Measurements from ENCODE around the gene GLOD4. TPM values are rescaled to one million over a fixed set of nuclear protein-coding genes. Genes with fewer than 3 reads are reported as not detected.
"Not testable (repeated sequence)": the region's sequence is repeated elsewhere in the genome, so short reads cannot be mapped to it uniquely, and the experiment has no call there.

GLOD4 gene
- total RNA-seq, 1 donor from 2014 or later = 59.4 TPM

DNA sequence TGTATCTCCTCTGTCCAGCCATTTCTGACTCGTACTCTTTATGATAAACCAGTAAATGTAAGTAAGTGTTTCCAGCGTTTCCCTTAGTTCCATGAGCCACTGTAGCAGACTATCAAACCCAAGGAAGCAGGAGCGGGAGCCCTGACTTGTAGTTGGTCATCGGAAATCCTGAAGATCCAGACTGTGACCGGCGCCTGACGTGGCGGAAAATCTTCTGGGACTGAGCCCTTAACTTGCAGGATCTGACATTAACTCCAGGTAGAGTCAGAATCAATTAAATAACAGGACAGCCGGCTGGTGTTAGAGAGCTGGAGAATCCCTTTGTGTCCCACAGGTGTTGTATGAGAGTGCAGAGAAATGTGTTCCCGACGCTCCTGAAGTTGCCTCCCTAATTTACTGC lies 4.0 kb downstream of the GLOD4 start:
- DNase-seq (ENCODE audit: low spot score) = no peak

DNA sequence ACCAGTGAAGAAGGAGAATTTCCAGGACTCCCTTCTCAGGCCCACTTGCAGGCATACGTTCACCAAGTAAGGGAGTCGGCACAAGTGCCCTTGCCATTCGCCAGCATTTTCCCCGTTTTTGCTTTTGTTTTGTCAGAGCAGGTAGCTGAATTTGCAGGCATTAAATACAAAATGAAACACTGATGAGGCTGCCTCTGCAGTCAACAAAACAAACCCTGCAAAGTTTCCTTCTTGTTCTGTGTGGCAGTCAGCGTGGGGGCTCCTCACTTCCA lies 7.8 kb downstream of the GLOD4 start:
- no peak for DNase-seq (ENCODE audit: low spot score)

DNA sequence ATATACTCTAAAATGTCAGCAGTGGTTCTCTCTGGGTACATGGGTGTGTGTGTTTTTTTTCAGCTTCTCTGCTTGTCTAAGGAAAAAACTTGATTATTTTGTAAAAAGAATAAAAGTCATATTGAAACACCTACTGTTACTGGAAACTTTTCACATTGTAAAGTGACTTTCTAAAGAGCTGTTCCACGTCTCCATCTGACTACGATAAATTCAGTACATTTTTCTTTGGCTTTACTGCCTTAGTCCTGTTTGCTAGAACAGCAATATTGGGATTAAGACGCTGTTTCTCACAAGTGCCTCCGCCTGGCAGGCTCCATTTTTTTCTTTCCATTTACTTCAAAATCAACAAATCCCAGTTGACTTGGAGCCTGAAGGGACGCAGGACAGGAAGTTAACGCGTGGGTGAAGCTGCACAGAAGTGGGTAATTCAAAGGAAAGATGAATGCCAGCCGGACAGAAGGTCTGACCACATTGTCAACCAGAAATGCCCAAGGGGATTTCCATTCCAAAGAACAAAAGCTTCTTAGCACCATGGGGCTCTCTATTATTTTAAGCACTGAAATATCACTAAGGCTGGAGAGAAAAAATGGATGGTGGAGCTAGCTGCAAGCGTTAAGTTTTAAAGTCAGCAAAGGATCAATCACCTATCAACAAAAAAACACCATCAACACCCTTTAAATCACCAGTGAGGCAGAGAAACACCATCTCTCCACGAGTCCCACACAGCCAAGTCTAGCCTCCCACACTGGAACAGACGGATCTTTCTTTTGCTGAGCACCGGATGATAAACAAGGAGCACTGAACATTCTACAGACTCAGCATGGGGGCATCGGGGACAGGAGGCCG lies 8.4 kb downstream of the GLOD4 start:
- no peak for DNase-seq (ENCODE audit: low spot score)

DNA sequence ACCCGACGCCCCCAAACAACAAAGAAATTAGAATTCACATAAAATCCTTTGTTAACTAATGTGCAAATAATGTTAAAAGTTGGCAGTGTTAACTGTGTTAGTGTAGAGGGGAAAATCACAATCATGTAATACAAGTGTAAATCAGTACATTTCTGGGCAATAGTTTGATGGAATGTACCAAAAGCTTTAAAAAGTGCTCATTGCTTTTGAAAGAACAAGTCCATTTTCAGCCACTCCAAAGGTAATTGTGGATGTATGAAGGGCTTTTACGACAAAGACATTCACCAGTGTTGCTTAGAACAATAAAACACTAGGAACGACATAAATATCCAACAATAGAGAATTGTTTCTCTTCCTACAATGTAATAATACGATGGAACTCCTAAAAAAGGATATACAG lies 9.1 kb downstream of the GLOD4 start:
- DNase-seq (ENCODE audit: low spot score) = no peak

DNA sequence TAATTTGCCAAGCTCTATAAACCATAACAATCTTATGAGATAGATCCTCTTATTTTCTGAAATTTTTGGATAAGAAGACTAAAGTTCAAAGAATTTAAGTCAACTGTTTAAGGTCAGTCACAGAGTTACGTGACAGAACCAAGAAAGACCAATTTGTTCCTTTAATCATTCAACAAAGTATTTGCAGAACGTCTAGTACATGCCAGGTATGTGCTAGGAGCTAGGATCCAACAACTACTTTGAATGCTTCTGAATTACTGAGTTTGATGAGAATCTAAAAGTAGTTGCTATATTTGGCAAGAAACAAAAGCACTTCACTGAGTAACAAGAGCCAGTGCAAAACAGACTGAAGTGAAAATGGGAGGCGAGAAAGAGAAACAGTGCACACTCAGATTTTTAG lies 15.0 kb downstream of the GLOD4 start:
- DNase-seq (ENCODE audit: low spot score) = no peak

DNA sequence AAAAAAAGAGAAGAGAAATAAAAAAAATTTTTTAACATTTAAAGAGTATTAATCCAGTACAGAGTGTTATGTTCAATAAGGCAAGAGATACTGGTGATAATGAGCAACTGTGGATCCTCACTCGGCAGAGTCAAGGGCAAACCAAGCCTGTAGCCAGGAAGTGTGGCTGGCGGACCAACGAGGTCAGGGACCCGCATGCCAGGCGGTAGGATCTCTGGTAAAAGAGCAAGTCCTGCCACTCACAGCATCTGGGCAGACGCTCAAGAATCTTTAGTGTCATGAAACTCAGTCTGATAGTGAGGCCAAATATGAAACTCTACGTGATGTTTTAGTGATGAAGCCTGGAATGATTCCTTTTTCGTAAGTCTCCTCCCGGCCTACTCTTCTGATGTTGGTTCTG lies 21.7 kb downstream of the GLOD4 start:
- no peak for DNase-seq (ENCODE audit: low spot score)

DNA sequence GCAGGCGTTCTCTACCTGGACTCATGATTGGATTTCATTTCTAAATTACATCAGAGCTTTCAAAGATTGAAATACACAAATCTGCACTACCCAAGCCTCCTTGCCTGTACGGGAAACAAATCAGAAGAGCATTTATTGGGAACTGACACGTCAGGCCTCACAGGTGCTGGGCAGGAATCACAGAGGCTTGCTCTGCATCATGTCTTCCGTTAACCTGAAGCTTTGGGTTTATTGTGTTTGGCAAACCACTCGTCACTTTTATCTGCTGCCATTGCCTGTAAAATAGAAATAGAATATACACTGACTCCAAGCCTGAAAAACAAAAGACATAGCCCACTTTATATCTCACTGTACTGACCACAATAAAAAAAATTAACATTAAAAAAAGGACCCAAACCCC lies 22.1 kb downstream of the GLOD4 start:
- no peak for DNase-seq (ENCODE audit: low spot score)

DNA sequence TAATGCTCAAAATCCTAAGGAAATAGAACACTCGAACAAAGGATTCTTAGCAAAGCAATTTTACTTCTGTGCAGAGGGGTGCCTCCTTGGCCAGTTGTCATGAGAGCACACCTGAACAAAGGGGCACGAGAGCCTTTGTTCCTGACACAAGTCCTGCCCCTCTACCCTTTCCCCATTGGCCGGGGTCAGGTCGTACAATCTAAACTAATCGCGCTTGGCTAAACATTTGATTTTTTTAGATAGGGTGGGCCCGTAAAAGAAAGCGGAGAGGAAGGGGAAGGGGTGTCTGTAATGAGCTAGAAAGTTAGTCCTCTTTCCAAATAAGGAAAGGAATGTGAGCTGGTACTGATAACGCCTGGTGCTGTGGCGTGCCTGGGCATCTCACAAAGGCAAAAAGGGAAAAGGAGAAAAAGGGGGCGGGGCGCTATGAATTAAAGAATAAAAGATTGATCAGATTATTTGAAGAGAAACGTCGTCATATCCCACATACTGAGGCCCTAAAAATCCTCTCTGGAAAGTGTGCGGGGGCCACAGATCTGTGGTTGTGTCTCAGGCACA lies 26.0 kb downstream of the GLOD4 start:
- not testable (repeated sequence) for DNase-seq (ENCODE audit: low spot score)

DNA sequence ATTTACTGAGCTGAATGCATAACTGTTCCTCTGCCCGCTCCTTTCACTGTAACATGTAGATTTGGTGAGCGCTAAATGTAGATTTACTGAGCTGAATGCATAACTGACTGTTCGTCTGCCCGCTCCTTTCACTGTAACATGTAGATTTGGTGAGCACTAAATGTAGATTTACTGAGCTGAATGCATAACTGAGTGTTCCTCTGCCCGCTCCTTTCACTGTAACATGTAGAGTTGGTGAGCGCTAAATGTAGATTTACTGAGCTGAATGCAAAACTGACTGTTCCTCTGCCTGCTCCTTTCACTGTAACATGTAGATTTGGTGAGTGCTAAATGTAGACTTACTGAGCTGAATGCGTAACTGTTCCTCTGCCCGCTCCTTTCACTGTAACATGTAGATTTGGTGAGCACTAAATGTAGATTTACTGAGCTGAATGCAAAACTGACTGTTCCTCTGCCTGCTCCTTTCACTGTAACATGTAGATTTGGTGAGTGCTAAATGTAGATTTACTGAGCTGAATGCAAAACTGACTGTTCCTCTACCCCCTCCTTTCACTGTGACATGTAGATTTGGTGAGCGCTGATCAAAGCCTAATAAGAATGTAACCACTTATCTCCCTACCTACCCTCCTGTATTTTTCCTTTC lies 26.6 kb downstream of the GLOD4 start:
- not testable (repeated sequence) for DNase-seq (ENCODE audit: low spot score)

DNA sequence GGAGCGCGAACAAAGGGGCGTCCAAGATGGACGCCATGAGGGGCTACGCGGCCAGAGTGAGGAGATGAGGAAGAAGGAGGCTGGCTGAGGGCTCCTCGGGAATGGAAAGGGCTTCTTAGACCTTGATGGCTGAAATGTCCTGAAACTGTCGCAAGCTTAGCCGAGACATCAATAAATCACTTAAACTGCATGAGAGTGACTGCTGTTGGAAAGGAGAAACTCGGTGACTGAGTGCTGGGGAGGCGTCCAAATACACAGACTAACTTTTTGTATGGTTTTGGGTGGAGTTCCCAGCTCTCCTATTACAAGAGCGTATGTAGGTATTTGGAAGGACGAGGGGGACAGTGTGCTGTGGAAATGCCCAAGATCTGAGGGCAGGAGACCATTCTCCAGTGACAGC lies 28.7 kb downstream of the GLOD4 start:
- no peak for DNase-seq (ENCODE audit: low spot score)

DNA sequence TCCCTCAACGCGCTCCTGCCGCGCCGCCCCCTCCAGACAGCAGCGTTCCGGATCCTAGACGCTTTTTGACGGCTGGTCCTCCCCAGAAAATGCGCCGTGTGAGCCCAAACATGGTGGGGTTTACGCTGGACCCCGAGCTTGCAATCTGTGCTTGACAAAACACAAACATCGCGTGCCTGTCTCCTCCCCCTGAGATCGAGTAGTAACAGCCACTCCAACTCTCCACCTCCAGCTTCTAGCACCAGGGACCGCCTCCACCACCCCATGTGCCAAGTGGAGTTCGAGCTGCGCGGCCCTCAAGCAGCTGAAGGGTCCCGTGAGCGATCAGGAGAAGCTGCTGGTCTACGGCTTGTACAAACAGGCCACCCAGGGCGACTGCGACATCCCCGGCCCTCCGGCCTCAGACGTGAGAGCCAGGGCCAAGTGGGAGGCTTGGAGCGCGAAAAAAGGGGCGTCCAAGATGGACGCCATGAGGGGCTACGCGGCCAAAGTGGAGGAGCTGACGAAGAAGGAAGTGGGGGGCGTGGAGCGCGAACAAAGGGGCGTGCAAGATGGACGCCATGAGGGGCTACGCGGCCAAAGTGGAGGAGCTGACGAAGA lies 29.4 kb downstream of the GLOD4 start:
- DNase-seq (ENCODE audit: low spot score) = peak; percentile 74

DNA sequence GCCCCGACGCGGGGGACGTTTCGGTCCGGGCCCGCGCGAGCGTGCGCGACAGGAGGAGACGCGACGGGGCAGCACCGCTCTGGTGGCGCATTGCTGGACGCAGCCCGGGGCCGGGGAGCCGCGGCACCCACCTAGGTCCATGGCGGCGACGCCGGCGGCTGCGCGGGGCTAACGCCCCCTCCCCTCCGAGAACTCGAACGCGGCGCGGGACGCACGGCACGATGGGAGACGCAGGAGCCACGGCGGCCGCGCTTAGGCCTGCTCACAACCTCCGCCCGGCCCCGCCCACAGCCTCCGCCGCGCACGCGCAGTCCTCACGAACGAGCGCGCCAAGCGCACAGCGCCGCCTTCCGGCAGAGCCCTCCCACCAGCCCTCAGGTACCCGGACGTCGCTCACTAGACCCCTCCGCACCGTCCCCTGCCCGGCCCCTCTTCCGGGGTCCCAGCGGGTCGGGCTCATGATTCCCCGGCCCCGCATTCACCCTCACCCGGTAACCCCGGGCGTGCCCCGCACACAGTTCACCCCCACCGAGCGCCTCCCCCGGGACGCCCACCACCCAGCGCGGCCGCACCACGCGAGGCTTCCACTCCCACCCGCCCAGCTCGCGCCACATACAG lies 30.0 kb downstream of the GLOD4 start, which contains the start of gene GEMIN4:
Gene GEMIN4, minus strand, starts transcription at position 263 of the 618 bp plus-strand sequence. Its CDS starts 122 bp downstream, at position 141.
- peak; percentile 93 for DNase-seq (ENCODE audit: low spot score)

DNA sequence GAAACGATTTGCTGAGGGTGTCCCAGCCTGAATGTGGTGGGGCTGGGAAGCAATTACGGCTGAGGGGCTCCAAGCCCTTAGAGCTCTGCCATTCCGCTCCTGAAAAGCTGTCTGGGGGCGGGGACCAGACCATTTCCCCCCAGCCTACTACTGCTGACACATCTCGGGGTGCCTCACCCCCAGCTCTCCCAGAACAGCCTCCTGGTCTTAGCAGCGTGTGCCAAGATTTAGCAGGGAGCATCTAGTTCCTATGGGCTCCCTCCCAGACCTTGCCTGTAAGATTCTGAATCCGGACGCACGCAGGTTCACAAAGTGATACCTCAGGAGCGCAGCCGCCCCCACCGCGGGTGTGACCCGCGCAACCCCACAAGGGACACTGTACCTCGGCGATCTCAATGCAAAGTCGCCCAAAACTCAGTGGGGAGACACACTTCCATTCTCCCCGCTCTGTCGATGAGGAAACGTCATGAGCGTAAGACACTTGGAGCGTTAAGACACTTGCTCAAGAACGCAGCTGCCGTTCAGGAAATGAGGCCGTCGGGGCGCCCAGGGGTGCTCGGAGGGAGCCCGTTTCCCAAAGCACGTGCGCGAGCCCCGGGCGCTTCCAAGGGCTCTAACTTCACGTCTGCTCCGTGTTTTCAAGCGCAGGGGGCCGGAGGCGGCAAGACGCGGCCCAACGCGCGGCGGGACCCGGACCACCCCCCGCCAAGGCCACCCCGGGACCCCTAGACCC lies 30.6 kb downstream of the GLOD4 start:
- DNase-seq (ENCODE audit: low spot score) = peak; percentile 18

DNA sequence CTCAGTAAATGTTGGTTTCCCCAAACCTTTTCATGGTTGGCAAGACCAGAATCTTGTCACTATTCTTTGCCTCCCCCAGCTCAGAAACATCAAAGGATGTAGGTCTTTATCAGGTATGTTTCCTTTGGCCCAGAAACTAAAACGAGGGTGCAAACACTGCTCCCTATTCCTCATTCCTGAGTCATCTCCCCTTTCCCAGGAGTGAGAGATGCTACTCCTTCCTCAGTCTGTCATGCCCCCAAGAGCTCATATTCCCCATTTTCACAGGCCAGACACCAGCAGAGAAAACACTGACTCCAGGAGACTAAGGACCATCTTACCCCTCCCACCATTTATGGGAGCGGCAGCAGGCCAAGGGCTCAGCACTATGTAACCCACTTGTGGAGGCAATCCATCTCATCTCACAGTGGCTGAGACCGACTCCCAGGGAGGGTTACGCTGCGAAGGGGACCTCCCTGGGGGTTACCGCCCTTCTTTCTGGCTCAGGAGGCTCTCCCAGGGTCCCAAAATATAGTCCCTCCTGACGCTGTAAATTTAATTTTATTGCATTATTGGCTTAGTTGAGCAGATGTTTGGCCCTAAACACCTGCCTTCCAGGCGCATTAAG lies 31.5 kb downstream of the GLOD4 start:
- no peak for DNase-seq (ENCODE audit: low spot score)

DNA sequence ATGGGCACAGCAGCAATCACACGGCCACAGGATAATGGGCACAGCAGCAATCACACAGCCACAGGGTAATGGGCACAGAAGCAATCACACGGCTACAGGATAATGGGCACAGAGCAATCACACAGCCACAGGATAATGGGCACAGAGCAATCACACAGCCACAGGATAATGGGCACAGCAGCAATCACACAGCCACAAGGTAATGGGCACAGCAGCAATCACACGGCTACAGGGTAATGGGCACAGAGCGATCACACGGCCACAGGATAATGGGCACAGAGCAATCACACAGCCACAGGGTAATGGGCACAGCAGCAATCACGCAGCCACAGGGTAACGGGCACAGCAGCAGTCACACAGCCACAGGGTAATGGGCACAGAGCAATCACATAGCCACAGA lies 32.7 kb downstream of the GLOD4 start:
- not testable (repeated sequence) for DNase-seq (ENCODE audit: low spot score)

DNA sequence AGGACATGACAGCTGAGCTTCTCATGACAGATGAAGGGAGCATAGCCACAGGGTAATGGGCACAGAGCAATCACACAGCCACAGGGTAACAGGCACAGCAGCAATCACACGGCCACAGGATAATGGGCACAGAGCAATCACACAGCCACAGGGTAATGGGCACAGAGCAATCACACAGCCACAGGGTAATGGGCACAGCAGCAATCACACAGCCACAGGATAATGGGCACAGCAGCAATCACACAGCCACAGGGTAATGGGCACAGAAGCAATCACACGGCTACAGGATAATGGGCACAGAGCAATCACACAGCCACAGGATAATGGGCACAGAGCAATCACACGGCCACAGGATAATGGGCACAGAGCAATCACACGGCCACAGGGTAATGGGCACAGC lies 33.5 kb downstream of the GLOD4 start:
- DNase-seq (ENCODE audit: low spot score) = not testable (repeated sequence)

DNA sequence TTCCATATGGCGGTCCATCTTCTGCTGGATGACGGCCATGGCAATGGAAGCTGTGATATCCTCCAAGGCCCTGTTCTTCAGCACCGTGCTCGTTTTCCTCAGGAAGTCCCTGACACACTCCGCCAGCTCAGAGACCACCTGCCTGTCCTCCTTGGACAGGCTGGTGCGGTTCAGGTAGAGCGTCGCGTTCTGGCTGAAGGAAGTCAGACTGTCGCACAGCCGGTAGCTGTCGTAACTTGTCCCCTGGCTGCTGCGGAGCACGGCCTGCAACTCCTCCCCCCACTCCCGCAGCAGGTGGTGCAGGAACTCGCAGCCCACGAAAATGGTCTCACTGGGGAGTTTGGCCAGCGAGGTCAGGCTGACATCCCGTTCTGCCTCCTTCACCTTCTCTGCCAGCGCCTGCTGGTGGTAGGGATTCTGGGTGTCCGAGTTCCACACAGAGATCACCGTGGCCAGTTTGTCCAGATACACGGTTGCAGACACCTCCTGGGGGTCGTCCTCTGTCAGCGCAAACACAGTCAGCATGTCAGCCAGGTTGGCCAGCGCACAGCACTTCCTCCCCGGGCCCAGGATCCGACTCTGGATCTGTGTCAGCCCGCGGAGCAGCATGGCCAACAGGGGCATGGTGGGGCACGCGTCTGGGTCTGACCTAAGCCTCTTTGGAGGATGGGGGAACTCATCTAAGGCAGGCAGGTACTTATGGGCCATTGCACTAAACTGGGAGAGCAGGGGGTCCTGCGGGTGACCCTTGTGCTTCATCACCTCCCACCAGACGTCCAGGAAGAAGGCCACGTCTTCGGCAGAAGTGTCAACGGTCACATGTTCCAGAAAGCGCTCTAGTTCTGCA lies 35.1 kb downstream of the GLOD4 start:
- DNase-seq (ENCODE audit: low spot score) = no peak

DNA sequence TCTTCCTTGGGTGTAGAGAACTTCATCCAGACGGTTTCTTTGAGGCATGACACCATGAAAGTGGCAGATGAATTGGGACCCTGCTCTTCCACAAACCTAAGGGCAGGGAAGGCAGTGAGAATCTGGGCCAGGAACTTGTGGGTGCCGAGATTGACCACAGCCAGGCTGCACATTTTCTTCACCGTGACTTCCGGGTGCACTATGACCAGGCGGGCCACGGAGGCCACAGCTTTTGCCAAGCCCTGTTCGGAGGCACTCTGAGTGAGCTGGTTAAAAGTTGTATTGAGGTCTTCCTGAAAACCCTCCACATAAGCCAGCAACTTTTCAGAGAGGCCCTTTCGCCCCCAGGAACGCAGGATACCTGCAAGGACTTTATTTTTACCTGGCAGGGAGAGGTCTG lies 35.9 kb downstream of the GLOD4 start:
- no peak for DNase-seq (ENCODE audit: low spot score)

DNA sequence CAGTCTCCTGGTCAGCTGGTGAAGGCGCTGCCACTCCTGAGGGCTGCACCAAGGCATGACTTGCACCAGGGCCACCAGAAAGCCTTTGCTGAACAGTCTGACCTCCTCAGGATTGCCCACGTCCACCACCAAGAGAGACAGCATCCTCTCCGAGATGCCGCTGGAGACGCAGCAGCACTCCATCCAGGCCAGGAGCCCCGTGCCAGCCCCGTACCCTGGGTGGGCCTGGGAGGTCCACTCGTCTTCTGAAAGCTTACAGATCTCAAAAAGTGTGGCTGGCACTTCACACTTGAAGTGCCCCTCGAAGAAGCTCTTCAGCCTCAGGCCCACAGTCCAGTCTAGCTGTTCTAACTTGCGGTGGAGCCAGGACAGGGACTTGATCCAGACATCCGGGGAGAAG lies 36.7 kb downstream of the GLOD4 start:
- no peak for DNase-seq (ENCODE audit: low spot score)

DNA sequence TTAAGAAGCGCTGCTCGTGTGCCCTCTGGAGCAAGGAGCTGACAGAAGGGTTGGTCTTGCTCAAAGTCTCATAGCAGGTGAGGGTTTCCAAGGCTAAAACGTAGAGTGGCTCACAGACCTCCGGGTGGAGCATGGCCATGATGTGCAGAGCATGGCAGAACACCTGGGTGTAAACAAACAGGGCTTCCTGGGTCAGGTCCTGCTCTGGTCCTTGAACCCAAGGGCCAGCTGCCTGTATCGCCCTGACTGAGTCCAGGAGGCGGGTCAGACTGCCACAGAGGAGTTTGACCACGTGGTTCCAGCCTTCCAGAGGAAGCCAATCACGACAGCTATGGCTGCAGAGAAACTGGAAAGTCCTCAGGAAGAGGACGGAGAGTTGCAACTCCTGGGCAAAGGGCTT lies 37.1 kb downstream of the GLOD4 start:
- no peak for DNase-seq (ENCODE audit: low spot score)

Data from mucosa of gallbladder (tissue), 1 donor.